G401.6 (cell line): ENCODE measurements around the gene CLIC4.
"Not testable (repeated sequence)": the region's sequence is repeated elsewhere in the genome, so short reads cannot be mapped to it uniquely, and the experiment has no call there.

ENCODE experiments used
- FAIRE-seq: peaks from 2 replicates; lab custom pipeline; 2012; peaks lifted over from hg19 to GRCh38; lab: Jason Lieb, UNC

Gene CLIC4

DNA sequence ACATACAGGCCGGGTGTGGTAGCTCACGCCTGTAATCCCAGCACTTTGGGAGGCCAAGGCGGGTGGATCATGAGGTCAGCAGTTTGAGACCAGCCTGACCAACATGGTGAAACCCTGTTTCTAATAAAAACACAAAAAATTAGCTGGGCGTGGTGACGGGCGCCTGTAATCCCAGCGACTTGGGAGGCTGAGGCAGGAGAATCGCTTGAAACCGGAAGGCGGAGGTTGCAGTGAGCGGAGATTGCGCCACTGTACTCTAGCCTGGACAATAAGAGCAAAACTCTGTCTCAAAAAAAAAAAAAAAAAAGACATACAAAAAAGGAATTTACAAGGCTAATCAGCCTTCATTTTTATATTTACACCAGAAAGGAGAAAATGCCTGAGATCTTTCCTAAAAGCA, 78.2 kb downstream of the CLIC4 start:
- not testable (repeated sequence) for FAIRE-seq

DNA sequence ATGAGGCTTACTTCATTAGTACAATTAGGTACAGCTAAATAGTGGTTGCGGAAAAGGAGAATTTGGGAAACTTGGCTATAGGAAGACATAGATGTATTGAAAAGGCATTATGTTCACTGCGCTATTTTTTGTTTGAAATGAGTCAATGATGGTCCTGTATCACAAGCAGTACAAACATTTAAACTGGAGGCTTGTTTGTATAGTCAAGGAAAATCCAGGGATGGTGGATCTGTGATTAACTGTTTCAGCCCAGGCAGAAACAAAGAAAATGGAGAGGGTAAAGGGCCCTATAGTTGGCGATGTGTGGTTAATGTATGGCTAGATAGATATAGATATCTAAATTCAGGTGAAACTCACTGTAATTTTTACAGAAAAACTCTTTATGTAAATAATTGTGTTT, 79.9 kb downstream of the CLIC4 start:
- no peak for FAIRE-seq

- no peak for FAIRE-seq
These were observed 81.3 kb downstream of the CLIC4 start for GRCh38 chr1:24826510-24826909.

DNA sequence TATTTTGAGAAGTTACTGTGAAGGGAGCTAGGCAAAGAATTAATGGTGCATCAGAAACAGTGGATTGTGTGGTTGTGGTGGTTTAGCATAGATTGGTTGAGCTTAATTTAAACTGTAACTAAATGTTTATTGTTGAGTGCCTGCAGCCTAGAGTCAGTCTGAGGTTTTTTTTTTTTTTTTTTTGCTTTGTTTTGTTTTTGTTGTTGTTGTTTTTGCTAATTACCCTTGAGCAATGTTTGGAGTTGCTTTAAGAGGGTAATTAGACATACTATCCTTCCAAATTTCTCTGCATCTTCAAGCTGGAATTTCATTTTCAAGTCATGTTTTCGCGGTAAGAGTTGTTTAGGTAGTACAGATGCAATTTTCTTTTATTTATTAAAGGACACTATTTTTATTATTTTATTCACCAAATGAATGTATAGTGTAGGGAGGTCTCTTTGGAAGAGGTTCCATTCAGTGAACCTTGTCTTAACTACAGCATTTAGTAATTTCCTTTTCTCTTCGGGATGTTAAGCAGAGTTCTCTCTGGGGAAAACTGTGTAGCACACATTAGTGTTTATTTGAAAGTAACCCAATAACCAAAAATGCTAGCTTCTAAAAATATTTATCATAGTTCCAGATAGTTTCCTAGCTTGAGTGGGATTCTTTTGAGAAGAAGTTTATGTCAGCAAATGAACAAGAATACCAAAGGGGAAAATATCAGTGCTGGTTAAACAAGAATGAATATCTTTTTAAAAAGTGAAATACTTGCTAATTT, 82.3 kb downstream of the CLIC4 start:
- FAIRE-seq = no peak

- FAIRE-seq = peak; percentile 63
These were observed 83.1 kb downstream of the CLIC4 start for GRCh38 chr1:24828183-24828886.

DNA sequence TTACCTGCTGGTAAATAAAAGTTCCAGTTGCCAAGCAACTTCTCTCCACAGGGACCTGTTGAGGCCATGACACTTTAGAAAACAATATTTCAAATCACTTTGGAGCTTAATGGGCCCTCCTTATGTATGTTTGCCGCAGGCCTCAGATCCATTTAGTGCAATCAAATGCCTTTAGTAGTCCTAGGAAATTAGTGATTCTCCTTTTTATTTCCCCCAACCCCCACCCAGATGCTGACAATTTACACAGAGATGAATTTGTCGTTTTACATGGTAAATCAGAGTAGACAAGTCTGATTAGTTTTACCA, 83.6 kb downstream of the CLIC4 start:
- no peak for FAIRE-seq

- FAIRE-seq = peak; percentile 98
These were observed 85.5 kb downstream of the CLIC4 start for GRCh38 chr1:24830680-24831272.

DNA sequence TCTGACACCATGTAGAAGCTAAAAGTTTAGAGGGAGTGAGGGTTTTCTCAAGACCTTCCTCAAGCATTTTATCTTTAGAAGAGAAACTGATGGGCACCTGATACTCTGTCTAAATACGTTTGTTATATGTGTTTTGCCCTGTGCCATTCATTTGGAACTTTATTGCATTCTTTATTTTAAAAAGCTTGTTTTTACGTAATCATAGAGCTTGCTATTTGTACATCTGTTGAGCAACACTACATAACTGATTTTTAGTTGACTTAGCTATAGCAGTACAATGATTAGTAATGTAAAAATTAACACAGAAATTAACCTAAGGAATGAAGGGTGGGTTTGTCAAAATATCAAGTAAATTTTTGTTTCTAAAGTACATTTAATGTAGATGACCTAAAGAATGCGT, 96.3 kb downstream of the CLIC4 start:
- FAIRE-seq = no peak

DNA sequence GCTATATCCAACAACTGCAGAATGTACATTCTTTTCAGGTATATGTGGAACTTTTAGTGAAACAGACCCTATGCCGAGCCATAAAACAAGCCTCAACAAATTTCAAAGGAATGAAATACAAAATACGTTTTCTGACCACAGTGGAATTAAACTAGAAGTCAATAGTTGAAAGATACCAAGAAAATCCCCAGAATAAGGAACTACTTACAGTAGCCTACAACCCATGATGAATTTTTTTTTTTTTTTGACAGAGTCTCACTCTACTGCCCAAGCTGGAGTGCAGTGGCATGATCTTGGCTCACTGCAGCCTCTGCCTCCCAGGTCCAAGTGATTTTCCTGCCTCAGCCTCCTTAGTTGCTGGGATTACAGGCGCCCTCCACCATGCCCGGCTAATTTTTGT, 101.4 kb downstream of the CLIC4 start:
- no peak for FAIRE-seq

- FAIRE-seq = no peak
These were observed 103.0 kb downstream of the CLIC4 start for GRCh38 chr1:24847995-24848881.

GRCh38 chr1:24849672-24850295, 104.5 kb downstream of the CLIC4 start:
- no peak for FAIRE-seq

- no peak for FAIRE-seq
These were observed 105.2 kb downstream of the CLIC4 start for GRCh38 chr1:24850328-24850920.

DNA sequence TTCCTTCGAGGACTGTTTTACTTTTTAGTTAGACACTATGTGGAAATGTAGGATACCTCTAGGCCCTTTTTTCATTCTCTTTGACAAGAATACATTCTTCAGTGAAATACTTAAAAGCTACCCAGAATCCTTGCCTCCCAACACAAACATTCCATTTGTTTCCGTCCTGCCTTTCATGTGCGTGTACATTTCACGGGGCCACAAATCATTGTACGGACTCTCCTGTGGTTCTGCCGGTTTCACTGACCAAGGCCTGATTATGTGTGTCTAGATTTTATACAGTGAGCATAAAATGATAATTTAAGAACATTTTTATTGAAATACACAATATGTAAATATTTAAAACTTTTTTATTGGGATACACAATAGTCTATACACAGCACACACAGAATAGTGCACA, 108.4 kb downstream of the CLIC4 start:
- FAIRE-seq = no peak

GRCh38 chr1:24855474-24855873, 110.2 kb downstream of the CLIC4 start:
- no peak for FAIRE-seq

GRCh38 chr1:24856787-24857506, 111.7 kb downstream of the CLIC4 start:
- FAIRE-seq = no peak

- no peak for FAIRE-seq
These were observed 112.4 kb downstream of the CLIC4 start for GRCh38 chr1:24857507-24858133.

- FAIRE-seq = no peak
These were observed 113.0 kb downstream of the CLIC4 start for GRCh38 chr1:24858277-24858676.

GRCh38 chr1:24859063-24860010, 114.1 kb downstream of the CLIC4 start:
- FAIRE-seq = no peak

GRCh38 chr1:24860841-24861240, 115.6 kb downstream of the CLIC4 start:
- no peak for FAIRE-seq
